HepG2 (cell line): ENCODE measurements around the gene AMPD2. TPM values are rescaled to one million over a fixed set of nuclear protein-coding genes. Genes with fewer than 3 reads are reported as not detected.

Experiments
- AGO1 ChIP-seq: fragments of 200-400 bp; formaldehyde crosslinking; IDR thresholded peaks from 2 replicates; pipeline ENCODE4 v1.6.1; 2017; ENCODE audit warnings: mild to moderate bottlenecking, low read depth, low read length, moderate library complexity; ENCODE audit not compliant: poor library complexity, severe bottlenecking
- ARID3A ChIP-seq: IDR thresholded peaks from 2 replicates; pipeline ENCODE4 v1.6.1; 2012; ENCODE audit warnings: low read depth, low read length, improper control_type of control experiment
- ASH2L ChIP-seq: fragments of 300-600, 200-600 bp; sonication (generic); IDR thresholded peaks from 2 replicates; pipeline ENCODE4 v1.7.0; 2017; ENCODE audit warnings: low read depth, mild to moderate bottlenecking, moderate library complexity, mixed read lengths, low read length; ENCODE audit not compliant: insufficient read length
- CBX1 ChIP-seq: IDR thresholded peaks from one replicate; pipeline ENCODE4 v1.6.1; 2016; ENCODE audit warnings: antibody characterized with exemption, low read depth
- CBX2 ChIP-seq, 2 experiments: fragments of 200-600 bp in 1 of 2; sonication (generic); formaldehyde crosslinking in 1 of 2; IDR thresholded peaks; 2 replicates each; pipeline versions ENCODE4 v1.7.0 to v1.8.1; 2018 to 2022; ENCODE audit warnings: low read depth in 2 of 2, low read length in 1 of 2, mild to moderate bottlenecking in 1 of 2, missing genetic modification reagents in 1 of 2
- CENPX ChIP-seq: sonication (generic); formaldehyde crosslinking; IDR thresholded peaks from 2 replicates; pipeline ENCODE4 v1.9.0; 2021; ENCODE audit warnings: mild to moderate bottlenecking, missing genetic modification reagents, moderate library complexity
- CTCF ChIP-seq: sonication (generic); formaldehyde crosslinking; IDR thresholded peaks from 2 replicates; pipeline ENCODE4 v1.5.0; 2020; ENCODE audit warnings: mild to moderate bottlenecking, missing genetic modification reagents, moderate library complexity
- E2F1 ChIP-seq: sonication (generic); formaldehyde crosslinking; IDR thresholded peaks from 2 replicates; pipeline ENCODE4 v1.5.0; 2020; ENCODE audit warnings: missing genetic modification reagents
- ETV6 ChIP-seq: sonication (generic); formaldehyde crosslinking; conservative IDR thresholded peaks from 2 replicates; pipeline ENCODE4 v1.4.0; 2020; ENCODE audit warnings: missing genetic modification reagents
- HNF1B ChIP-seq: sonication (generic); formaldehyde crosslinking; IDR thresholded peaks from 2 replicates; pipeline ENCODE4 v1.5.1; 2020; ENCODE audit warnings: mild to moderate bottlenecking, moderate library complexity, missing genetic modification reagents
- ISL2 ChIP-seq: sonication (generic); formaldehyde crosslinking; IDR thresholded peaks from 2 replicates; pipeline ENCODE4 v1.5.0; 2020; ENCODE audit warnings: missing genetic modification reagents
- PHF20 ChIP-seq: sonication (generic); formaldehyde crosslinking; IDR thresholded peaks from 2 replicates; pipeline ENCODE4 v1.5.0; 2020; ENCODE audit warnings: mild to moderate bottlenecking, missing genetic modification reagents
- PPARG ChIP-seq: conservative IDR thresholded peaks from 2 replicates; pipeline ENCODE4 v1.6.1; 2016; ENCODE audit warnings: missing biosample characterization, missing genetic modification reagents
- RORA ChIP-seq: sonication (generic); formaldehyde crosslinking; IDR thresholded peaks from 2 replicates; pipeline ENCODE4 v1.5.0; 2020; ENCODE audit warnings: mild to moderate bottlenecking, missing genetic modification reagents, moderate library complexity
- SP1 ChIP-seq, 2 experiments: fragments of 450-650 bp in 1 of 2; sonication (generic) in 1 of 2; formaldehyde crosslinking in 1 of 2; IDR thresholded peaks; 2 replicates each; pipeline versions ENCODE4 v1.4.0 to v1.6.1; 2016 to 2020; ENCODE audit warnings: missing genetic modification reagents in 1 of 2
- TBP ChIP-seq: sonication (generic); formaldehyde crosslinking; IDR thresholded peaks from 2 replicates; pipeline ENCODE4 v1.5.0; 2020; ENCODE audit warnings: missing genetic modification reagents
- TCF7 ChIP-seq: sonication (generic); IDR thresholded peaks from 2 replicates; pipeline ENCODE4 v1.6.1; 2016; ENCODE audit warnings: antibody characterized with exemption, low read depth
- ZBTB7B ChIP-seq: sonication (generic); formaldehyde crosslinking; IDR thresholded peaks from 2 replicates; pipeline ENCODE4 v1.4.0; 2020; ENCODE audit warnings: missing genetic modification reagents
- ZMAT3 ChIP-seq: sonication (generic); formaldehyde crosslinking; conservative IDR thresholded peaks from 2 replicates; pipeline ENCODE4 v1.7.0; 2021; ENCODE audit warnings: missing genetic modification reagents
- ZNF180 ChIP-seq: sonication (generic); formaldehyde crosslinking; IDR thresholded peaks from 2 replicates; pipeline ENCODE4 v1.4.0; 2020; ENCODE audit warnings: low read depth, missing genetic modification reagents, borderline replicate concordance
- ZNF234 ChIP-seq: sonication (generic); formaldehyde crosslinking; conservative IDR thresholded peaks from 2 replicates; pipeline ENCODE4 v1.5.1; 2020; ENCODE audit warnings: mild to moderate bottlenecking, missing genetic modification reagents
- ZNF607 ChIP-seq: sonication (generic); formaldehyde crosslinking; IDR thresholded peaks from 2 replicates; pipeline ENCODE4 v1.5.1; 2020; ENCODE audit warnings: missing genetic modification reagents, mild to moderate bottlenecking, borderline replicate concordance
- ZNF878 ChIP-seq: sonication (generic); formaldehyde crosslinking; IDR thresholded peaks from 2 replicates; pipeline ENCODE4 v1.8.1; 2023; ENCODE audit warnings: mild to moderate bottlenecking, missing genetic modification reagents, moderate library complexity
- polyA plus RNA-seq, 8 experiments: library from polyadenylated mRNA; depleted of rRNA in 3 of 8; stranded (reverse) in 7 of 8; unstranded in 1 of 8; fragments of >200 nt; fragmentation: Illumina TruSeq in 4 of 8; extraction: Trizol in 4 of 8; gene quantifications; 2 replicates each; pipeline versions ENCODE4 v1.2.1 to v1.2.3, GENCODE V29; 2011 to 2016; ENCODE audit warnings: low read depth in 4 of 8, missing spikeins in 1 of 8, mixed read lengths in 1 of 8; ENCODE audit not compliant: insufficient read depth in 1 of 8
- total RNA-seq, 5 experiments: library from RNA; depleted of rRNA; stranded (reverse); fragments of >200 nt; fragmentation: Illumina TruSeq; extraction: Trizol; gene quantifications; 2 replicates each; pipeline ENCODE4 v1.2.3, GENCODE V29; 2016; ENCODE audit warnings: low read depth in 1 of 5

The AMPD2 gene
- total and polyA plus RNA-seq, 2 of the 13 experiments (the other 11 are each of a cell fraction or from before 2014, with no cell fraction given): 62.3 to 82.0 TPM

GRCh38 chr1:109619576-109620400 is at the start of gene AMPD2, which contains the start of gene GNAT2 (continued):
- TF ChIP-seq RORA (CRISPR knock-in tag) (no peak), ZNF878 (0 out of 2 replicates have a peak, but pooled peaks have one; percentile 15), ISL2 (no peak), CBX1 (no peak), E2F1 (CRISPR knock-in tag) (no peak; the same call in 1 of the 2 replicates), CENPX (no peak), PPARG (CRISPR knock-in tag) (no peak), CBX2 (IDR thresholded peaks at IDR 0.05; ENCODE audit: low read depth, low read length) (no peak), CBX2 (CRISPR knock-in tag; IDR thresholded peaks at IDR 0.05; ENCODE audit: low read depth) (no peak), ZBTB7B (CRISPR knock-in tag) (peak; percentile 87), TCF7 (no peak), ARID3A (no peak), ZNF607 (peak; percentile 94), ETV6 (CRISPR knock-in tag) (no peak), TBP (no peak; the same call in none of the 2 replicates), ZNF234 (no peak; the same call in 1 of the 2 replicates), AGO1 (no peak), ZMAT3 (CRISPR knock-in tag) (no peak; the same call in 1 of the 2 replicates), ZNF180 (no peak), PHF20 (CRISPR knock-in tag) (peak; percentile 63), ASH2L (peak; percentile 10), CTCF (CRISPR knock-in tag) (no peak), HNF1B (CRISPR knock-in tag) (peak; percentile 82), SP1 (IDR thresholded peaks at IDR 0.05) (no peak), SP1 (CRISPR knock-in tag; IDR thresholded peaks at IDR 0.05) (peak; percentile 73)
